Upper lobe of left lung (tissue), 6 donors: ENCODE results near the gene NAB1. TPM values are rescaled to one million over a fixed set of nuclear protein-coding genes. Genes with fewer than 3 reads are reported as not detected.

Experiments
- ATAC-seq, 2 donors: fragments of 200-7000 bp; cut with Tn5 transposase; one replicate each; pipeline ENCODE4 v1.9.1; 2022; ENCODE audit warnings: mild to moderate bottlenecking in 2 of 2, moderate library complexity in 2 of 2; ENCODE audit not compliant: low FRiP score in 2 of 2
- DNase-seq, 2 donors: peaks; one replicate each; pipeline ENCODE4 v3.0.0-alpha.2; 2019 to 2020
- H3K27ac ChIP-seq, 4 donors: fragments of 200-600 bp; sonication (generic); one replicate each; pipeline ENCODE4 v1.5.1; 2016 to 2019
- H3K27me3 ChIP-seq, 4 donors: fragments of 200-600 bp; sonication (generic); one replicate each; pipeline ENCODE4 v1.5.1; 2017 to 2019
- H3K36me3 ChIP-seq, 4 donors: fragments of 200-600 bp; sonication (generic); one replicate each; pipeline ENCODE4 v1.5.1; 2016 to 2019
- H3K4me1 ChIP-seq, 4 donors: fragments of 200-600 bp; sonication (generic); one replicate each; pipeline ENCODE4 v1.5.1; 2018 to 2019
- H3K4me3 ChIP-seq, 4 donors: fragments of 200-600 bp; sonication (generic); one replicate each; pipeline ENCODE4 v1.5.1; 2017 to 2019; ENCODE audit warnings: mild to moderate bottlenecking in 2 of 4, moderate library complexity in 1 of 4
- H3K9me3 ChIP-seq, 4 donors: fragments of 200-600 bp; sonication (generic); one replicate each; pipeline ENCODE4 v1.5.1; 2018 to 2019
- EP300 ChIP-seq, 4 donors: sonication (generic); formaldehyde crosslinking; IDR thresholded peaks; one replicate each; pipeline ENCODE4 v1.5.1; 2017; ENCODE audit warnings: antibody characterized with exemption in 4 of 4, control low read depth in 2 of 4
- POLR2A ChIP-seq, 4 donors: fragments of 450-650 bp; IDR thresholded peaks; one replicate each; pipeline ENCODE4 v1.5.1; 2016 to 2017; ENCODE audit warnings: antibody characterized with exemption in 4 of 4, mild to moderate bottlenecking in 2 of 4
- POLR2AphosphoS5 ChIP-seq, 2 donors: sonication (generic); formaldehyde crosslinking; IDR thresholded peaks; one replicate each; pipeline ENCODE4 v1.5.1; 2017; ENCODE audit warnings: antibody characterized with exemption in 2 of 2
- WGBS, 2 donors: methylation state at CpG; one replicate each; pipeline ENCODE4 v1.1.5; 2017 to 2018; 5-methylcytosine and 5-hydroxymethylcytosine counted together
- total RNA-seq, 6 donors: library from RNA; depleted of rRNA in 4 of 6; stranded (reverse); fragments of >200 nt in 4 of 6; gene quantifications; one replicate each; pipeline versions ENCODE4 v1.1.0 to v1.2.1, GENCODE V29; 2016 to 2021
- TF ChIP-seq, protein P1 (sequence below), 6 experiments: fragments of 450-650 bp in 4 of 6; fragments of 200-600 bp in 2 of 6; sonication (generic) in 2 of 6; IDR thresholded peaks; one replicate each; pipeline ENCODE4 v1.5.1; 2016 to 2019; ENCODE audit warnings: antibody characterized with exemption in 6 of 6
- donor health status: DM: no; HTN: no; CAD: no; lungs with moderate emphysema.
- donor health status: DM: no; HTN: yes; CAD: no; lungs with severe emphysema.

Gene NAB1
- total RNA-seq, 6 donors from 2014 or later, result 28.4 to 53.5 (median 36.6) TPM

DNA sequence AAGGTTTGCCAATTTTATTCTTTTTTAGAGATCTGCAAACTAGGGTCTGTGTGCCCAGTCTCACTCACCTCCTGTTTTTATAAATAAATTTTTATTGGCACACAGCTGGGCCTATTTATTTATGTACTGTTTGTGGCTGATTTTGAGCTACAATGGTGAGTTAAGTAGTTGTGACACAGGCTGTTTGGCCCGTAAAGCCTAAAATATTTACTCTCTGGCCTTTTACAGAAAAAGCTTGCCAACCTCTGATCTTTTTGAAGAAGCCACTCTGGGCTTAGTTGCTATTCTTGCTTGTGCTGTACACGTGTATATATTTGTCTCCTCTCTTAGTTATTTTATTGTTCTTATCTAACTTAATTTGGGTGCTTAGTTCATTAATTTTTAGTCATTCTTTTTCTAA is 14.5 kb downstream of the NAB1 start:
- DNase-seq (no peak), ATAC-seq (no peak)
- TF ChIP-seq, protein P1, sequence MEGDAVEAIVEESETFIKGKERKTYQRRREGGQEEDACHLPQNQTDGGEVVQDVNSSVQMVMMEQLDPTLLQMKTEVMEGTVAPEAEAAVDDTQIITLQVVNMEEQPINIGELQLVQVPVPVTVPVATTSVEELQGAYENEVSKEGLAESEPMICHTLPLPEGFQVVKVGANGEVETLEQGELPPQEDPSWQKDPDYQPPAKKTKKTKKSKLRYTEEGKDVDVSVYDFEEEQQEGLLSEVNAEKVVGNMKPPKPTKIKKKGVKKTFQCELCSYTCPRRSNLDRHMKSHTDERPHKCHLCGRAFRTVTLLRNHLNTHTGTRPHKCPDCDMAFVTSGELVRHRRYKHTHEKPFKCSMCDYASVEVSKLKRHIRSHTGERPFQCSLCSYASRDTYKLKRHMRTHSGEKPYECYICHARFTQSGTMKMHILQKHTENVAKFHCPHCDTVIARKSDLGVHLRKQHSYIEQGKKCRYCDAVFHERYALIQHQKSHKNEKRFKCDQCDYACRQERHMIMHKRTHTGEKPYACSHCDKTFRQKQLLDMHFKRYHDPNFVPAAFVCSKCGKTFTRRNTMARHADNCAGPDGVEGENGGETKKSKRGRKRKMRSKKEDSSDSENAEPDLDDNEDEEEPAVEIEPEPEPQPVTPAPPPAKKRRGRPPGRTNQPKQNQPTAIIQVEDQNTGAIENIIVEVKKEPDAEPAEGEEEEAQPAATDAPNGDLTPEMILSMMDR (IDR thresholded peaks at IDR 0.05), result no peak
- TF ChIP-seq POLR2AphosphoS5 (IDR thresholded peaks at IDR 0.05) (no peak), EP300 (IDR thresholded peaks at IDR 0.05) (no peak), POLR2A (IDR thresholded peaks at IDR 0.05) (no peak)
- Histone ChIP-seq H3K27me3 (no peaks in the 10 kb centered on the region), H3K36me3 (peaks cover 0 to 13% (median 6%) of the 10 kb centered on the region in 4 donors), H3K27ac (no peak overlapping the region), H3K9me3 (no peaks in the 10 kb centered on the region), H3K4me3 (no peak overlapping the region), H3K4me1 (peaks cover 0 to 16% (median 9%) of the 10 kb centered on the region in 4 donors)
- WGBS, 2 donors, result 42 to 46% methylated on average over 2 of the region's 2 CpGs

DNA sequence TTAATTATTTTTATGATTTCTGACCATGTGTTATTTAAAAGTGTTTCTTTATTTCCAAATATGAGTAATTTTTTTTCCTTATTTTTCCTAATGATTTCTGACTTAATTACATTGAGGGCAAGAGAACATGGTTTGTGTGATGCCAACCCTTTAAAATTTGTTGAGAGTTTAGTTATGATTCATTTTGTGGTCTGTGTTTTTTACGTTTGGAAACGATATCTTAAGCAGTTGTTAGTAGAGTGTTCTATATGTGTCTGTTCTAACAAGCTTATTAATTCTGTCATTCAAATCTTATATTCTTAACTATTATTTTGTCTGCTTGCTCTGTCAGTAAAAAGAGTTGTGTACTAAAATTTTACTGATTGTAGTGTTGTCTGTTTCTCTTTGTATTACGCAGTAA is 15.0 kb downstream of the NAB1 start:
- no peak overlapping the region for H3K27ac ChIP-seq
- H3K4me1 ChIP-seq, result peaks cover 0 to 16% (median 9%) of the 10 kb centered on the region in 4 donors
- no peaks in the 10 kb centered on the region for H3K27me3 ChIP-seq
- 87 to 91% methylated on average over 3 of the region's 3 CpGs for WGBS, 2 donors
- ATAC-seq (no peak), DNase-seq (no peak)
- no peak overlapping the region for H3K4me3 ChIP-seq
- H3K9me3 ChIP-seq, result no peaks in the 10 kb centered on the region
- H3K36me3 ChIP-seq, result peaks cover 0 to 13% (median 6%) of the 10 kb centered on the region in 4 donors
- TF ChIP-seq POLR2A (IDR thresholded peaks at IDR 0.05), result no peak
- TF ChIP-seq, protein P1 (IDR thresholded peaks at IDR 0.05), result no peak
- TF ChIP-seq EP300 (IDR thresholded peaks at IDR 0.05), result no peak
- no peak for TF ChIP-seq POLR2AphosphoS5 (IDR thresholded peaks at IDR 0.05)

DNA sequence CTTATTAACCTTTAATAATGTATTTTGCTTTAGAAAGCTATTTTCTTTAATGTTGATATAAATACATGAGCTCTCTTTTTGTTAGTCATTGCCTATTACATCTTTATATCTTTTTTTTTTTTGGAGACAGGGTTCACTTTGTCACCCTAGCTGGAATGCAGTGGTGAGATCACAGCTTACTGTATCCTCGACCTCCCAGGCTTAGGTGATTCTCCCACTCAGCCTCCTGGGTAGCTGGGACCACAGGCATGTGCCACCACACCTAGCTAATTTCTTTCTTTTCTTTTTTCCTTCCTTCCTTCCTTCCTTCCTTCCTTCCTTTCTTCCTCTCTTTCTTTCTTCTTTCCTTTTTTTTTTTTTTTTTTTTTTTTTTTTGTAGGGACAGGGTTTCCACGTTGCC is 15.4 kb downstream of the NAB1 start:
- no peak for TF ChIP-seq POLR2AphosphoS5 (IDR thresholded peaks at IDR 0.05)
- TF ChIP-seq, protein P1 (IDR thresholded peaks at IDR 0.05), result no peak
- TF ChIP-seq EP300 (IDR thresholded peaks at IDR 0.05), result no peak
- no peak for TF ChIP-seq POLR2A (IDR thresholded peaks at IDR 0.05)
- Histone ChIP-seq H3K27ac (no peak overlapping the region), H3K36me3 (peaks cover 0 to 11% (median 5%) of the 10 kb centered on the region in 4 donors), H3K27me3 (no peaks in the 10 kb centered on the region), H3K4me3 (no peak overlapping the region), H3K9me3 (no peaks in the 10 kb centered on the region), H3K4me1 (peaks cover 0 to 16% (median 9%) of the 10 kb centered on the region in 4 donors)
- DNase-seq (no peak), ATAC-seq (no peak)
- 98 to 100% methylated on average over 2 of the region's 2 CpGs for WGBS, 2 donors

DNA sequence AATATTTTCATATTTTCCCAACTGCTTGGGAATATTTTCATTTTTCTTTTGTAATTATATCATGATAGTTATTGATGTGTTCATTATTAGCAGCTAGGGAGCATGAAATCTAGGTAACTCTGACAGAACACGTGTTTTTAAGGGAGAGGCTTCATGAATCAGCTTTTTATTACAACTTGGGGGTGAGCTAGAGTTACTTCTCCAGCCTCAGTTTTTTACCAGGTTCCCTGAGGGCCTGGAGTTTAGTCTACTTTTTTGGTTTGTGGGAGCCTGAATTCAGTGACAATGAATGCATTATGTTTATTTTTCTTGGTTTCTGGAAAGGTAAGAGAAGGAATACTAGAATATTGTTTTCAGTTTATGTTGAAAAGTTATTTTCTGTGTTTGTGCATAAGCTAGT is 18.0 kb downstream of the NAB1 start:
- H3K27me3 ChIP-seq, result no peaks in the 10 kb centered on the region
- no peak overlapping the region for H3K4me3 ChIP-seq
- no peaks in the 10 kb centered on the region for H3K9me3 ChIP-seq
- DNase-seq (no peak), ATAC-seq (no peak)
- H3K36me3 ChIP-seq, result peaks cover 0 to 18% (median 3%) of the 10 kb centered on the region in 4 donors
- WGBS, 2 donors, result 71 to 73% methylated on average over 1 of the region's 1 CpG
- H3K4me1 ChIP-seq, result peaks cover 0 to 15% (median 8%) of the 10 kb centered on the region in 4 donors
- H3K27ac ChIP-seq, result no peak overlapping the region
- TF ChIP-seq EP300 (IDR thresholded peaks at IDR 0.05), result no peak
- TF ChIP-seq POLR2AphosphoS5 (IDR thresholded peaks at IDR 0.05), result no peak
- TF ChIP-seq, protein P1 (IDR thresholded peaks at IDR 0.05), result no peak
- no peak for TF ChIP-seq POLR2A (IDR thresholded peaks at IDR 0.05)

DNA sequence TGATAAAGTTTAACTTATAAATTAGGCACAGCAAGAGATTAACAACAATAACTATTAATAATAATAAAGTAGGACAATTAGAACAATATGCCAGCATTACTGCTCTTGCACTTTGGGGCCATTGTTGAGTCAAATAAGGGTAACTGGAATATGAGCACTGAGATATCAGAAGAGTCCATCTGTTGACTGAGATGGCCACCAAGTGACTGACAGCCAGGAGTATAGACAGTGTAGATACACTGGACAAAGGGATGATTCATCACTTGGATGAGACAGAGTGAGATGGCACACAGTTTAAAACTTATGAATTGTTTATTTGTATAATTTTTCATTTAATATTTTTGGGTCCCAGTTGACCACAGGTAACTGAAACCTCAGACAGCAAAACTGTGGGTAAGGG is 20.0 kb downstream of the NAB1 start:
- peaks cover 0 to 35% (median 3%) of the 10 kb centered on the region in 4 donors for H3K36me3 ChIP-seq
- H3K27ac ChIP-seq, result no peak overlapping the region
- no peak overlapping the region for H3K4me3 ChIP-seq
- DNase-seq, result no peak
- H3K4me1 ChIP-seq, result peaks cover 0 to 3% (median 1%) of the 10 kb centered on the region in 4 donors
- H3K27me3 ChIP-seq, result no peaks in the 10 kb centered on the region
- TF ChIP-seq POLR2AphosphoS5 (IDR thresholded peaks at IDR 0.05), result no peak
- H3K9me3 ChIP-seq, result no peaks in the 10 kb centered on the region
- ATAC-seq, result no peak
